ENCODE measurements around the gene PIH1D1. TPM values are rescaled to one million over a fixed set of nuclear protein-coding genes. Genes with fewer than 3 reads are reported as not detected.

The PIH1D1 gene
- total RNA-seq, 2 donors from 2014 or later = 128 to 133 TPM

GRCh38 chr19:49488046-49488862 is 36.6 kb upstream of the PIH1D1 start:
- no peaks in the 10 kb centered on the region for H3K27me3 Mint-ChIP-seq (ENCODE audit: insufficient read depth)
- peaks cover under 1% of the 10 kb centered on the region for H3K9me3 Mint-ChIP-seq
- peak overlapping the region; percentile 99 for H3K4me3 Mint-ChIP-seq
- peak overlapping the region; percentile 99 for H3K27ac Mint-ChIP-seq
- no peak for TF ChIP-seq CTCF (conservative IDR thresholded peaks at IDR 0.05)
- H3K9ac ChIP-seq (ENCODE audit: extremely low read depth, low read length, poor library complexity, severe bottlenecking) = peak overlapping the region; percentile 100
- peaks cover 9% of the 10 kb centered on the region for H3K4me1 Mint-ChIP-seq
- peak; percentile 76 for DNase-seq
- H3K36me3 ChIP-seq (ENCODE audit: control insufficient read depth, insufficient read depth, low read length) = peaks cover 51% of the 10 kb centered on the region
- H3K27me3 ChIP-seq (ENCODE audit: control insufficient read depth, insufficient read depth, low read length, poor library complexity, severe bottlenecking) = no peaks in the 10 kb centered on the region
- H3K9me3 ChIP-seq (ENCODE audit: control insufficient read depth, low read length) = no peaks in the 10 kb centered on the region
- peaks cover 6% of the 10 kb centered on the region for H3K4me1 ChIP-seq (ENCODE audit: control insufficient read depth, insufficient read depth, low read length)
- H3K36me3 Mint-ChIP-seq (ENCODE audit: low read depth) = peaks cover 54% of the 10 kb centered on the region
- WGBS, 2 experiments (ENCODE audit: insufficient coverage in 1 of 2, insufficient read length in 1 of 2) = 0% methylated on average over 17 to 26 of the region's 26 CpGs
- peak overlapping the region; percentile 95 for H3K27ac ChIP-seq (ENCODE audit: low read depth, low read length)
- peak overlapping the region; percentile 91 for H3K4me3 ChIP-seq (ENCODE audit: low read length)

- Mint-ChIP-seq H3K9me3 (no peaks in the 10 kb centered on the region), H3K27me3 (ENCODE audit: insufficient read depth) (no peaks in the 10 kb centered on the region), H3K36me3 (ENCODE audit: low read depth) (peaks cover 48% of the 10 kb centered on the region), H3K4me3 (peak within 1 kb of the TSS; percentile 99), H3K4me1 (peaks cover 9% of the 10 kb centered on the region), H3K27ac (peak within 1 kb of the TSS; percentile 99)
- WGBS, 2 experiments (ENCODE audit: insufficient coverage in 1 of 2, insufficient read length in 1 of 2) = 0% methylated on average over 40 to 57 of the region's 57 CpGs
- peaks cover 43% of the 10 kb centered on the region for H3K36me3 ChIP-seq (ENCODE audit: control insufficient read depth, insufficient read depth, low read length)
- peak within 1 kb of the TSS; percentile 95 for H3K27ac ChIP-seq (ENCODE audit: low read depth, low read length)
- no peak for TF ChIP-seq CTCF (conservative IDR thresholded peaks at IDR 0.05)
- H3K4me1 ChIP-seq (ENCODE audit: control insufficient read depth, insufficient read depth, low read length) = peaks cover 6% of the 10 kb centered on the region
- peak; percentile 100 for DNase-seq
- no peaks in the 10 kb centered on the region for H3K27me3 ChIP-seq (ENCODE audit: control insufficient read depth, insufficient read depth, low read length, poor library complexity, severe bottlenecking)
- no peaks in the 10 kb centered on the region for H3K9me3 ChIP-seq (ENCODE audit: control insufficient read depth, low read length)
- H3K4me3 ChIP-seq (ENCODE audit: low read length) = peak within 1 kb of the TSS; percentile 91
- H3K9ac ChIP-seq (ENCODE audit: extremely low read depth, low read length, poor library complexity, severe bottlenecking) = peak within 1 kb of the TSS; percentile 100
Observed at GRCh38 chr19:49487277-49488045, 35.8 kb upstream of the PIH1D1 start, which contains the start of gene RPL13A. Gene RPL13A, plus strand, starts transcription at chr19:49487608. Its CDS starts 22 bp downstream, at chr19:49487630.

- WGBS, 2 experiments (ENCODE audit: insufficient coverage in 1 of 2, insufficient read length in 1 of 2) = 52 to 62% methylated on average over 8 to 21 of the region's 23 CpGs
- Mint-ChIP-seq H3K4me1 (peaks cover 9% of the 10 kb centered on the region), H3K36me3 (ENCODE audit: low read depth) (peaks cover 42% of the 10 kb centered on the region), H3K27ac (no peak overlapping the region), H3K27me3 (ENCODE audit: insufficient read depth) (no peaks in the 10 kb centered on the region), H3K9me3 (no peaks in the 10 kb centered on the region), H3K4me3 (peak overlapping the region; percentile 99)
- no peak for DNase-seq
- Histone ChIP-seq H3K9me3 (ENCODE audit: control insufficient read depth, low read length) (no peaks in the 10 kb centered on the region), H3K36me3 (ENCODE audit: control insufficient read depth, insufficient read depth, low read length) (peaks cover 36% of the 10 kb centered on the region), H3K4me1 (ENCODE audit: control insufficient read depth, insufficient read depth, low read length) (peaks cover 6% of the 10 kb centered on the region), H3K9ac (ENCODE audit: extremely low read depth, low read length, poor library complexity, severe bottlenecking) (no peak overlapping the region), H3K27ac (ENCODE audit: low read depth, low read length) (no peak overlapping the region), H3K27me3 (ENCODE audit: control insufficient read depth, insufficient read depth, low read length, poor library complexity, severe bottlenecking) (no peaks in the 10 kb centered on the region), H3K4me3 (ENCODE audit: low read length) (no peak overlapping the region)
- peak; percentile 50 for TF ChIP-seq CTCF (conservative IDR thresholded peaks at IDR 0.05)
Observed at GRCh38 chr19:49486710-49487276, 35.2 kb upstream of the PIH1D1 start.

Measured in endodermal cell (in vitro differentiated cells).